WTC11 (cell line): ENCODE measurements around the gene LMOD1.

Experiments
- E2F1 ChIP-seq: sonication (generic); formaldehyde crosslinking; IDR thresholded peaks from 2 replicates; pipeline ENCODE4 v1.8.0; 2022; ENCODE audit warnings: mild to moderate bottlenecking, missing genetic modification reagents
- NFE2L1 ChIP-seq: sonication (generic); formaldehyde crosslinking; IDR thresholded peaks from 2 replicates; pipeline ENCODE4 v1.8.1; 2023; ENCODE audit warnings: missing genetic modification reagents
- TF ChIP-seq, protein P1 (sequence below): fragments of 200-600 bp; IDR thresholded peaks from 2 replicates; pipeline ENCODE4 v1.8.0; 2022; ENCODE audit warnings: antibody characterized with exemption

DNA sequence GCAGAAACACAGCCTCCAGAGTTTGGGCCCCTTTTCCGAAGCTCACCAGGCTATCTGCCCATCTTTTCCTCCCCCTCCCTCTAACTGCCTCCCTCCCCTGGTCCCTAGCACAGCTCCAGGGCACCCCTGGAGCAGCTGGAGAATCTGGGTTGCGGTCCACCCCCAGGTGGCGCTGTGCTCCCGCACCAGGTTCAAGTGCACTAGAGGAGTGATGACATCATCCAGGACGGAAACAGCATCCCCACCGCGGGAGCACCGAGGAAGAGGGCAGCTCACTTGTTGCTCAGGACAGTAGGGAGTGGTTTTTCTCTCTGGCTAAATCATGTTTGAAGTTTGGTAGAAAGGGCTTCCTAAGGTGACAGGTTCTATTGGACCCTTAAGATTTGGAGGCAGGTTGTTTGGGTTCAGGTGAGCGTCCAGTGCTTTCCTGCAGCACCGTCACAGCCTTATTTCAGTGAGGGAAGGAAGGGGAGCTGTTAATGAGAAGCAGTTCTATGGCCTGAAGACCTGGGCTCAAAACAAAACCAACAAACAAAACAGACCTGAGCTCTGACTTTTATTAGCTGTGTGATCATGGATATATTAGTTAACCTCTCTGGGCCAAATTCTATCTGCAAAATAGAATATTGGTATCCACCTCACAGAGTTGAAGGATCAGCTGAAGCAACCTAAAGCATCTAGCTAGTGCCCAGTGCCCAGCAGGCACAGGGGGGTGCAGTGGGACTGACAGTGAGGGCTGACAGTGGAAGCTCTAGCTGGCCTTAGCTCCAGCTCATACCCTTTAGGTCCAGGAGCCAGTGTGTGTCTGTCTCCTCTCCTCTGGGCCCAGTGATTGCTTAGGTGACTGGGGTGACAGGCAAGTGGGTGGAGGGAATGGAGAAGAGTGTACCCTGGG, 50.2 kb downstream of the LMOD1 start:
- TF ChIP-seq, protein P1, sequence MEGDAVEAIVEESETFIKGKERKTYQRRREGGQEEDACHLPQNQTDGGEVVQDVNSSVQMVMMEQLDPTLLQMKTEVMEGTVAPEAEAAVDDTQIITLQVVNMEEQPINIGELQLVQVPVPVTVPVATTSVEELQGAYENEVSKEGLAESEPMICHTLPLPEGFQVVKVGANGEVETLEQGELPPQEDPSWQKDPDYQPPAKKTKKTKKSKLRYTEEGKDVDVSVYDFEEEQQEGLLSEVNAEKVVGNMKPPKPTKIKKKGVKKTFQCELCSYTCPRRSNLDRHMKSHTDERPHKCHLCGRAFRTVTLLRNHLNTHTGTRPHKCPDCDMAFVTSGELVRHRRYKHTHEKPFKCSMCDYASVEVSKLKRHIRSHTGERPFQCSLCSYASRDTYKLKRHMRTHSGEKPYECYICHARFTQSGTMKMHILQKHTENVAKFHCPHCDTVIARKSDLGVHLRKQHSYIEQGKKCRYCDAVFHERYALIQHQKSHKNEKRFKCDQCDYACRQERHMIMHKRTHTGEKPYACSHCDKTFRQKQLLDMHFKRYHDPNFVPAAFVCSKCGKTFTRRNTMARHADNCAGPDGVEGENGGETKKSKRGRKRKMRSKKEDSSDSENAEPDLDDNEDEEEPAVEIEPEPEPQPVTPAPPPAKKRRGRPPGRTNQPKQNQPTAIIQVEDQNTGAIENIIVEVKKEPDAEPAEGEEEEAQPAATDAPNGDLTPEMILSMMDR, result peak; percentile 94
- TF ChIP-seq E2F1 (no peak), NFE2L1 (no peak)
